ENCODE data around the gene CHD5. TPM values are rescaled to one million over a fixed set of nuclear protein-coding genes. Genes with fewer than 3 reads are reported as not detected.

CHD5 gene
- total RNA-seq, 4 donors from 2014 or later: 0.04 to 0.36 (median 0.13) TPM; not detected in 1

DNA sequence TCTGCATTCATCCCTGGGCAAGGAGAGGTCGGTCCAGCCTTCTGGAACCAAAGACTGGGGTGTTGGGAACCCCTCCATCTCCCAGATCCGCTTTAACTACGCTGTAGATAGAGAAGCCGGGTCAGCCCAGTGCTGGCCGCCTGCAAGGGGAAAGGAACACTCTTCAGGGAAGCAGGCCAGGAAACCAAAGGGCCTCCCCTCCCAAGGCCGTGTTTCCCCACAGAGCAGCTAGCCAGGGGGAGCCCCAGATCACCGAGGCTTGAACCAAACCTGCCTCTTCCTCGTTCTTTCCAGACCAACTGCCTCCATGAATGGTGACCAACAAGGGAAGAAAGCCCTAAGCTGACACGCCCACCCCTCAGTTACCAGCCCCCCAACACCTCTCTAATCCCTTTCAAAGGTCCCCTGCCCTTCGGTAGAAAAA, 1.2 kb upstream of the CHD5 start:
- DNase-seq (ENCODE audit: low spot score in 2 of 2): no peak
- Histone ChIP-seq H3K27me3 (peaks cover 46% of the 10 kb centered on the region), H3K4me3 (peak overlapping the region; percentile 36), H3K4me1 (peaks cover 35% of the 10 kb centered on the region), H3K36me3 (peaks cover 10% of the 10 kb centered on the region), H3K9me3 (no peaks in the 10 kb centered on the region), H3K27ac (no peak overlapping the region)
- TF ChIP-seq, protein P1, sequence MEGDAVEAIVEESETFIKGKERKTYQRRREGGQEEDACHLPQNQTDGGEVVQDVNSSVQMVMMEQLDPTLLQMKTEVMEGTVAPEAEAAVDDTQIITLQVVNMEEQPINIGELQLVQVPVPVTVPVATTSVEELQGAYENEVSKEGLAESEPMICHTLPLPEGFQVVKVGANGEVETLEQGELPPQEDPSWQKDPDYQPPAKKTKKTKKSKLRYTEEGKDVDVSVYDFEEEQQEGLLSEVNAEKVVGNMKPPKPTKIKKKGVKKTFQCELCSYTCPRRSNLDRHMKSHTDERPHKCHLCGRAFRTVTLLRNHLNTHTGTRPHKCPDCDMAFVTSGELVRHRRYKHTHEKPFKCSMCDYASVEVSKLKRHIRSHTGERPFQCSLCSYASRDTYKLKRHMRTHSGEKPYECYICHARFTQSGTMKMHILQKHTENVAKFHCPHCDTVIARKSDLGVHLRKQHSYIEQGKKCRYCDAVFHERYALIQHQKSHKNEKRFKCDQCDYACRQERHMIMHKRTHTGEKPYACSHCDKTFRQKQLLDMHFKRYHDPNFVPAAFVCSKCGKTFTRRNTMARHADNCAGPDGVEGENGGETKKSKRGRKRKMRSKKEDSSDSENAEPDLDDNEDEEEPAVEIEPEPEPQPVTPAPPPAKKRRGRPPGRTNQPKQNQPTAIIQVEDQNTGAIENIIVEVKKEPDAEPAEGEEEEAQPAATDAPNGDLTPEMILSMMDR (IDR thresholded peaks at IDR 0.05): no peak
- no peak for TF ChIP-seq EP300 (IDR thresholded peaks at IDR 0.05)
- no peak for TF ChIP-seq POLR2AphosphoS5 (IDR thresholded peaks at IDR 0.05)
- TF ChIP-seq POLR2A (IDR thresholded peaks at IDR 0.05): no peak
- WGBS: 8% methylated on average over 10 of the region's 10 CpGs

DNA sequence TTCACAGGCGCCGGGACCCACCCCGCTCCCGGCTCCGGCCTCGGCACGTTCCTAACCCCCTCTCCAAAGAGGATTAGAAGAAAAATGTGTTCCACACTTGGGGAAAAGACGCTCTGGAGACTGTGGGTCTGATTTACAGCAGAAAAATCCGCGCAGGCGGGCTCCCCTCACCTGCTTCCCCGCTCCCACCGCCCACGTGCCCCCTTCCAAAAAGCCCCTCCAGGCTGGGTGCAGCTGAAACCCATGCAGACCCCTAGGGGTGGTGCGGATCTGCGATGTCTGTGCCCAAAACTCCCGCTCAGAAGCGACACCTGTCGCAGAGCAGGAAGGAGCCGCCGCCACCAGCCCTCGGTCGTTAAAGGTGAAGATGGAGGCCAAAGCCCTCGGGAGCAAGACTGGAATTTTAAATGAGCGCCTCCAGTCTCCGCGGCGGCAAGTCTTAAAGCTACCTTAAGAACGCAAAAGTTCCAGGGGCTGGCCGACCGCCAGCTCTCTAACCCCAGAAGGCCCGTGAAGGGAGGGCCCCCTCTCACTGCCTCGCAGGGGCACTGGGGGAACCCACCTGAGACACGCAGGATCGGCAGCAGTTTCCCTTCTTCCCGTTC, 688 bp upstream of the CHD5 start:
- 7% methylated on average over 11 of the region's 36 CpGs for WGBS
- Histone ChIP-seq H3K27ac (no peak overlapping the region), H3K9me3 (no peaks in the 10 kb centered on the region), H3K4me3 (peak overlapping the region; percentile 36), H3K4me1 (peaks cover 35% of the 10 kb centered on the region), H3K27me3 (peaks cover 50% of the 10 kb centered on the region), H3K36me3 (peaks cover 8% of the 10 kb centered on the region)
- no peak for DNase-seq (ENCODE audit: low spot score in 2 of 2)
- TF ChIP-seq POLR2AphosphoS5 (IDR thresholded peaks at IDR 0.05) (no peak), POLR2A (IDR thresholded peaks at IDR 0.05) (no peak), EP300 (IDR thresholded peaks at IDR 0.05) (no peak)
- TF ChIP-seq, protein P1 (IDR thresholded peaks at IDR 0.05): no peak

DNA sequence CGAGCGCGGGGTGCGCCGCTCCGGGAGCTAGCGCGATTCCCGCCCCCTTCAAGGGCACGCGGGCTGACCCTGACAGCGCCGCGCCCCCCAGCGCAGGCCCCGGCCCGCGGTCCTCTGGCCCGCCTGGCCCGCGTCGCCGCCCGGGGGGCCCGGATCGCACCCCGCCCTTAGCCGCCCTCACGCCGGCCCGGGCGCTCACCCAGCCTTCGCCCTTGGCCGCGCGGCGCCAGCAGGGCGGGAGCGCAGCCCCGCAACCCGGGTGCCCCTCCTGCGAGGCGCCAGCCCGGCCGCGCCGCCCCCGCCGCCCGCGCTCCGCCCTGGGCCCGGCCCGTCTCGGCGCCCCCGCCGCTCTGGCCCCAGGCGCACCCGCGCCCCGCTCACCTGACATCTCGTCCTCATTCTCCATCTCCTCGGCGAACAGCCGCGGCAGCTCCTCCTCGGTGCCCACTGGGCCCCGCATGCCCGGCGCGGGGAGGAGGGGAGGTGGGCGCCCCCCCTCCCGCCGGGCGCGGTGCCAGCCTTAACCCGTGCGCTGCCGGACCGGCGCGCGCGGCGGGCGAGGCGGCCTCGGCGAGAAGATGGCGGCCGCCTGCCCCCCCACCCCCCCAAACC, 451 bp downstream of the CHD5 start:
- WGBS: 0% methylated on average over 7 of the region's 92 CpGs
- no peaks in the 10 kb centered on the region for H3K36me3 ChIP-seq
- H3K4me3 ChIP-seq: peak overlapping the region; percentile 36
- TF ChIP-seq POLR2AphosphoS5 (IDR thresholded peaks at IDR 0.05) (no peak), EP300 (IDR thresholded peaks at IDR 0.05) (no peak), POLR2A (IDR thresholded peaks at IDR 0.05) (no peak)
- TF ChIP-seq, protein P1 (IDR thresholded peaks at IDR 0.05): no peak
- no peak overlapping the region for H3K27ac ChIP-seq
- no peak for DNase-seq (ENCODE audit: low spot score in 2 of 2)
- H3K9me3 ChIP-seq: no peaks in the 10 kb centered on the region
- peaks cover 56% of the 10 kb centered on the region for H3K27me3 ChIP-seq
- peaks cover 29% of the 10 kb centered on the region for H3K4me1 ChIP-seq

DNA sequence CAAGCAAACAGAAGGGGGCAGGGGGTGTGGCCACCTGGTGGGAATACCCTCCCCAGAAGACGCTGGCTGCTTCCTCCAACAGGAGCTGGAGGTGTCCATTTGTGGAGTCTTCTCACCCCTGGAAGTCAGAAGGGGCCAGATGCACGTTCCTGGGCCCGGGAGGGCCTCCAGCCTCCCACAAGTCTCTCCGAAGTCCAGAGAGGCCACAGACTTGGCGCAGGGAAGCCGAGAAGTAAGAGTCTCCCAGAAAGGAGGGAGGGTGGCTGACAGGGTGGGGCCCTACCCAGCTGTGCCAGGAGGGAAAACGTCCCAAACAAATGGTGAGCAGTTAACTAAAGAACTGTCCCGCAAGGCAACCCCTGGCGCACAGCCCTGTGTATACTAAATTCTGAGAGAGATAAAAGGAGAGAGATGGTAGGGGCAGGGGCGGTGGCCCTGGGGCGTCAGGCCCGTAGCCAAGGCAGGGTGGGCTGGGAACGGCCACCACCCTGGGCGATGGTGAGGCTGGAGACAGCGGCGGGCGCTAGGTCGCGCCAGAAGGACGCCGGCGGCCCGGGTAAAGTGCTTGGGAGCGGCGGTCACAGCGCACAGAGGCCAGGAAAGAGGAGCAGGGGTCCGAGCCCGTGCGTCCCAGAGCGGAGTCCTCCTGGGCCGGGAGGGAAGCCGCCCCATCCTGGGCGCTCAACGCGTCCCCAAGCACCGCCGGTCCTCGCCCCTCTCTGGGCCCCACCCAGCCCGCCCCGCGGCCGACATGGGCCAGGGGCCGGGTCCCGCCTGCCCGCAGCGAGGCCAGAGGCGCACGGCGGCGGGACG, 1.2 kb downstream of the CHD5 start:
- Histone ChIP-seq H3K27me3 (peaks cover 59% of the 10 kb centered on the region), H3K4me1 (peaks cover 29% of the 10 kb centered on the region), H3K4me3 (peak overlapping the region; percentile 36), H3K36me3 (no peaks in the 10 kb centered on the region), H3K9me3 (no peaks in the 10 kb centered on the region), H3K27ac (no peak overlapping the region)
- 2% methylated on average over 24 of the region's 51 CpGs for WGBS
- DNase-seq (ENCODE audit: low spot score in 2 of 2): no peak
- TF ChIP-seq POLR2AphosphoS5 (IDR thresholded peaks at IDR 0.05): no peak
- TF ChIP-seq, protein P1 (IDR thresholded peaks at IDR 0.05): no peak
- no peak for TF ChIP-seq POLR2A (IDR thresholded peaks at IDR 0.05)
- TF ChIP-seq EP300 (IDR thresholded peaks at IDR 0.05): no peak
